T47D (cell line): Measurements from ENCODE around the gene COQ7.

Source experiments
- DNase-seq, 2 experiments: peaks; one replicate each; pipeline versions ENCODE4 v3.0.0 to v3.0.0-alpha.2; 2011 to 2012; ENCODE audit warnings: low read depth in 1 of 2, low spot score in 1 of 2
- JUND ChIP-seq: IDR thresholded peaks from 2 replicates; pipeline ENCODE4 v1.6.1; 2012; ENCODE audit warnings: low read depth
- in situ Hi-C: cut with HindIII; loops from 2 replicates; pipeline ENCODE4 v1.10.0; 2016; ENCODE audit warnings: low sequenced_read_pairs, low pct_unique_long_range_greater_than_20kb

Gene COQ7

DNA sequence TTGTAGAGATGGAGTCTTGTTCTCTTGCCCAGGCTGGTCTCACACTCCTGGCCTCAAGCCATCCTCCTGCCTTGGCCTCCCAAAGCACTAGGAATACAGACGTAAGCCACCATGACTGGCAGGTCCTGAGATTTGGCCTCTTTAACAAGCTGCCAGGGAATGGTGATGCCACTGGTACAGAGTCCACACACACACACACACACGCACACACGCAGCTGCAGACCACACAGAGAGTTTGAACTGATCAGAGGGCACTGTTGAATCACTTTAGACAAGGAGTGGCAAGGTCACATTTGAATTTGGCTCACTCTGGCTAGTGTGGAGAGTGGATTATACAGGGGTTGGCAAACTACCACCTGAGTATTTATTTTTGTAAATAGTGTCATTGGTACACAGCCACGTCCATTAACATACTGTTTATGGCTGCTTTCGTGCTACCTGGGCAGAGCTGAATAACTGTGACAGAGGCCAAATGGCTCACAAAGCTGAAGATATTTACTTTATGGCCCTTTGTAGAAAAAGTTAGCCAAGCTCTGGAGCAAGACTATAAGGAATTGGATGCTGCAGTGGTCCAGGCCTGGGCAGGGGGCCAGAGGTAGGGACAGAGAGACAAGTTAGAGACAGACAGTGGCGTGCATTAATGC lies 56.2 kb downstream of the COQ7 start:
- no peak for TF ChIP-seq JUND
- in situ Hi-C loops, result no loop called here
- DNase-seq, result peak in 1 of 2 experiments; percentile 55

- no peak for DNase-seq
- no peak for TF ChIP-seq JUND
- in situ Hi-C loops, result no loop called here
Observed at GRCh38 chr16:19126300-19126699, 58.9 kb downstream of the COQ7 start.

GRCh38 chr16:19127205-19127604 lies 59.8 kb downstream of the COQ7 start:
- TF ChIP-seq JUND, result no peak
- in situ Hi-C loops, result no loop called here
- no peak for DNase-seq

GRCh38 chr16:19127674-19128131 lies 60.3 kb downstream of the COQ7 start:
- in situ Hi-C loops, result no loop called here
- no peak for TF ChIP-seq JUND
- DNase-seq, result no peak

GRCh38 chr16:19128454-19129200 lies 61.2 kb downstream of the COQ7 start:
- in situ Hi-C loops, result no loop called here
- DNase-seq, result no peak
- TF ChIP-seq JUND, result no peak
